GM18861 (cell line): ENCODE data around the gene ACOD1.
A peak's percentile ranks its signal among the peaks of the same experiment; 100 is the strongest.
"Not testable (repeated sequence)": the region's sequence is repeated elsewhere in the genome, so short reads cannot be mapped to it uniquely, and the experiment has no call there.

Experiments used
- ATAC-seq: cut with Tn5 transposase; IDR thresholded peaks from one replicate; pipeline ENCODE4 v1.9.1; 2021; ENCODE audit not compliant: unreplicated experiment

Gene ACOD1

DNA sequence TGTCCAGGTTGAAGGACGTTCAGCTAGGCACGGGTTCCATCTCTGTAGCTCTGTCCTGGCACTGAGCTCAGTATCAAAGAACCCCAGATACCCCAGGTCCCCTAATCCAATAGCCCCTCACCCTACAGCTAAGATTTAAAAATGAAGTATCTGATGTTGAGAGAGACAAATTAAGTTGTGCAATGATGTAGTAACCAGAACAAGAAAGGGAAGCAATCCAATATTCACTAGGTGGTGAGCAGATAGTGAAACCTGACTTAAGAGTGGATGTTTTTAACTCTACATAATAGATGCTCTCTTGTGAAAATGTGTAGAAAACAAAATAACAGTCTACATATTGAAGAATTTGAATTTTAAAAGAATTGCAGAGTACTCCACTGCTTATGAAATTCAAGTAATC, 1.8 kb downstream of the ACOD1 start:
- ATAC-seq, result no peak

DNA sequence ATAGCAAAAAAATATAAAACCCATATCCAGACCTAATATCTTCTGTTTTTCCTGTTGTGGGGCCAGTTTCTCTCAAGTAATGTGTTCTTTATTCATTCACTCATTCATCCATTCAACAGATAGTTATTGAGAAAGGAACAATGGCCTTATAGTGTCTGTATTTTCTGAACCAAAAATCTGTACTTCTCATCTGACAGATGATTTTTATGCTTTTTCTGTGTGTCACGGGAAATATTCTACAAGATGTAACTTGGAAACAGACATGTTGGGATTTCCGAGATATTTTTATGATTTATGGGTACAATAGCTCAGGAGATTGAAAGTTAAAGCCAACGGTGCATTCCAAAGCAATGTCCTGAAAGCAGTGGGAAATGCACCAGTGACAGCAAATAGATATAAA, 5.7 kb downstream of the ACOD1 start:
- ATAC-seq, result no peak

DNA sequence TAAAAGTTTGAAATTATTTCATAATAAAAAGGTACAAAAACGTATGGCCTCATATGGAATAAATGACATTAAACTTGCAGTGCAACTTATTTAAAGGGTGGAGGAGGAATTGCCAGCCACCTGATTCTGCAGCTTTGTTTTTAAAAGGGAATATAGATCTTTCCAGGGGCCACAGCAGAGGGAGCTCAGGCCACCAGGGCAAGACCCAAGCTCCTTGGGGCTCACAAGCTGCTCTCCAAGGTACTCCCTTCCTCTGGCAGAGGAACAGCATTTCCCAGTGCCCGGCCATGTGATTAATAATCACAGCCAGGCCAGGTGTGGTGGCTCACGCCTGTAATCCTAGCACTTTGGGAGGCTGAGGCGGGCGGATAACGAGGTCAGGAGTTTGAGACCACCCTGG, 6.2 kb downstream of the ACOD1 start:
- ATAC-seq, result no peak

DNA sequence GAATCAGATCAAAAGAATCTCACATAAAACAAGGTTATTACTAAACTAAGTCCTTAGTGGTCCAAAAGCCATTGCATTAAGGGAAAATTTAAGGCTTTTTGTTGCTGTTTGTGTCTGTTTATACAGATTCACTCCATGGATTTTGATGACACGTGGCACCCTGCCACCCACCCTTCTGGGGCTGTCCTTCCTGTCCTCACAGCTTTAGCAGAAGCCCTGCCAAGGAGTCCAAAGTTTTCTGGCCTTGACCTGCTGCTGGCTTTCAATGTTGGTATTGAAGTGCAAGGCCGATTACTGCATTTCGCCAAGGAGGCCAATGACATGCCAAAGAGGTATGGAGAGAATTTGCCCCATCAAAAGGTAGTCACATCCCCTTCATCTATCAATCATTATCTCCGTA, 6.9 kb downstream of the ACOD1 start:
- ATAC-seq, result no peak

DNA sequence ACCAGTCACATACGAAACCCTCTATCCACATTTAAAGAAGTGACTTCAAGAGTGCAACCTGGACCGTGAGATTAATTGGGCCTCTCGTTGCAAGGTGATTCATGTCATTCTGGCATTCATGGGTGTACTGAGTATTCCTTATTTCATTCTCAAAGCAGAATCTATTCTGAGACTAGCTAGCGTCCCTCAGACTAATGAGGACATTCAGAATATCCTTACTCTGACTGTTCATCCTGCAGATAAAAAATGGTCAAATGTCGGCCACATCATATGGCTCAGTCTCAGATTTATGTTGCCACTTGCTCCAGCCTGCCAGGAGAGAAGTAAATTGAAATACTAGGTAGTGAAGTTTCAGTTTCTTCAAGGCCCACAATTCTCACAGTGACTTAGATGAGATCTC, 7.3 kb downstream of the ACOD1 start:
- no peak for ATAC-seq

DNA sequence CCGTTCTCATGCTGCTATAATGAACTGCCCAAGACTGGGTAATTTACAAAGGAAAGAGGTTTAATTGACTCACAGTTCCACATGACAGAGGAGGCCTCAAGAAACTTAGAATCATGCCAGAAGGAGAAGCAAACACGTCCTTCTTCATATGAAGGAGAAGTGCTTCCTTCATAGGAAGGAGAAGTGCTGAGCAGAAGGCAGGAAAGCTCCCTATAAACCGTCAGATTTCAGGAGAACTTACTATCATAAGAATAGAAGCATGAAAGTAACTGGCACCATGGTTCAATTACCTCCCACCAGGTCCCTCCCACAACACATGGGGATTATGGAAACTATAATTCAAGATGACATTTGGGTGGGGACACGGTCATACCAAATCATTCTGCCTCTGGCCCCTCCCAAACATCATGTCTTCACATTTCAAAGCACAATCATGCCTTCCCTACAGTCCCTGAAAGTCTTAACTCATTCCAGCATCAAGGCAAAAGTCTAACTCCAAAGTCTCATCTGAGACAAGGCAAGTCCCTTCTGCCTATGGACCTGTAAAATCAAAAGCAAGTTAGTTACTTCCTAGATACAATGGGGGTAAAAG, 10.6 kb downstream of the ACOD1 start:
- ATAC-seq, result no peak

DNA sequence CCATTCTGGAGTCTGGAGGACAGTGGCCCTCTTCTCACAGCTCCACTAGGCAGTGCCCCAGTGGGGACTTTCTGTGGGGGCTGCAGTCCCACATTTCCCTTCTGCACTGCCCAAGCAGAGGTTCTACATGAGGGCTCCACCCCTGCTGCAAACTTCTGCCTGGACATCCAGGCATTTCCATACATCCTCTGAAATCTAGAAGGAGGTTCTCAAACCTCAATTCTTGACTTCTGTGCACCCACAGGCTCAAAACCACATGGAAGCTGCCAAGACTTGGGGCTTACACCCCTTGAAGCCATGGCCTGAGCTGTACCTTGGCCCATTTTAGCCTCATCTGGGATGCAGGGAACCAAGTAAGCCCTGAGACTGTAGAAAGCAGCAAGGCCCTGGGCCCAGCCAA, 11.4 kb downstream of the ACOD1 start:
- not testable (repeated sequence) for ATAC-seq

DNA sequence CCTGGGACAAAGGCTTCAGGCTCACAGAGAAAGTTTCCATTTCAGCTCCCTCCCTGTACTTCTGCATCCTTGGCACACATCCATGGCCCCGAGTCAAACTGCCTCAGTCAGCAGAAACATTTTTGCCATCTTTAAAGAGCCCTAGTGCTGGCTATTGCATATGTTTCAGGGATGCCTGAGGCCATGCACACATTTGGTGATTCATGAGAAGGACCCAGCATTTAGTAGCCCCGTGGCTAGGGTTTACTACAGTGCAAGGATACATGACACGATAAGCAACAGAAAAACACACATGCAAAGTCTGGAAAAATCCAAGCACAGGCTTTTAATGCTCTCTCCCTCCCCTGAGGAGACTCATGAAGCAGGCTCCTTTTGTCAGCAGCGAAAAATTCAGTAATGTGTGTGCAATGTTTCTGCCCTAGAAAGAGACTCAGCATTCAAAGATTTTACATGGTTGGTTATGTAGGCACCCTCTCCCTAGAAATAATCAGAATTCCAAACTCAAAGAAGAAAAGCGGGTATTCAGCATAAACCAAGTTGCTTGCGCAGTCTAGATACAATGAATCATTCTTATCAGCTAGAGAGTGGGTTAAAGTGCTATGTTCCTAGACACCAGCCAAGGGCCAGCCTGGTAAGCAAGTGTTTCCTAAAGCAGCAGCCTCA, 17.6 kb downstream of the ACOD1 start:
- no peak for ATAC-seq

DNA sequence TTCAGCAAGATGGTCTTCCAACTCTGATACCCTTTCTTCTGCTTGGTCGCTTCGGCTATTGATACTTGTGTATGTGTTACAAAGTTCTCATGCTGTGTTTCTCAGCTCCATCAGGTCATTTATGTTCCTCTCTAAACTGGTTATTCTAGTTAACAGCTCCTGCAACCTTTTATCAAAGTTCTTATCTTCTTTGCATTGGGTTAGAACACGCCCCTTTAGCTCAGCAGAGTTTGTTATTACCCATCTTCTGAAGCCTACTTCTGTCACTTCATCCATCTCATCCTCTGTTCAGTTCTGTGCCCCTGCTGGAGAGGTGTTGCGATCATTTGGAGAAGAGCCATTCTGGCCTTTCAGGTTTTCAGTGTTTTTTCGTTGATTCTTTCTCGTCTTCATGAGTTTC, 18.7 kb downstream of the ACOD1 start:
- no peak for ATAC-seq

DNA sequence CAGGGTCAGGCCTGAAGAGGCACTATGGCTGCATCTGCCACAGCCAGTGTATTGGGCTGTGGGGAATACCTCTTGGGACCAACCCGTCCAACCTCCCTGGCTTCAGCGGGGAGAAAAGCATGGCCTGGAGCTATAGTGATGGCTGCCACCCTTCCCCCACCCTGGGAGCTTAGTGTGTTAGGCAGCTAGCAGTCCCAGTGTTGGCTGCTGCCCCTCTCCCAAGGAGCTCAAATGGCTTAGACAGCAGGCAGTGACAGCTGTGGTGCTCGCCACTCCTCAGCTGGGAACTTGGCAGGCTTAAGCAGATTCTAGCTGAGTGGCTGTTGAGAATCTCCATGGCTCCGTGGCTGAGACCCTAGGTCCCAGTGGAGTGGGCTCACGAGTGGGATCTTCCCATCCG, 19.7 kb downstream of the ACOD1 start:
- no peak for ATAC-seq

DNA sequence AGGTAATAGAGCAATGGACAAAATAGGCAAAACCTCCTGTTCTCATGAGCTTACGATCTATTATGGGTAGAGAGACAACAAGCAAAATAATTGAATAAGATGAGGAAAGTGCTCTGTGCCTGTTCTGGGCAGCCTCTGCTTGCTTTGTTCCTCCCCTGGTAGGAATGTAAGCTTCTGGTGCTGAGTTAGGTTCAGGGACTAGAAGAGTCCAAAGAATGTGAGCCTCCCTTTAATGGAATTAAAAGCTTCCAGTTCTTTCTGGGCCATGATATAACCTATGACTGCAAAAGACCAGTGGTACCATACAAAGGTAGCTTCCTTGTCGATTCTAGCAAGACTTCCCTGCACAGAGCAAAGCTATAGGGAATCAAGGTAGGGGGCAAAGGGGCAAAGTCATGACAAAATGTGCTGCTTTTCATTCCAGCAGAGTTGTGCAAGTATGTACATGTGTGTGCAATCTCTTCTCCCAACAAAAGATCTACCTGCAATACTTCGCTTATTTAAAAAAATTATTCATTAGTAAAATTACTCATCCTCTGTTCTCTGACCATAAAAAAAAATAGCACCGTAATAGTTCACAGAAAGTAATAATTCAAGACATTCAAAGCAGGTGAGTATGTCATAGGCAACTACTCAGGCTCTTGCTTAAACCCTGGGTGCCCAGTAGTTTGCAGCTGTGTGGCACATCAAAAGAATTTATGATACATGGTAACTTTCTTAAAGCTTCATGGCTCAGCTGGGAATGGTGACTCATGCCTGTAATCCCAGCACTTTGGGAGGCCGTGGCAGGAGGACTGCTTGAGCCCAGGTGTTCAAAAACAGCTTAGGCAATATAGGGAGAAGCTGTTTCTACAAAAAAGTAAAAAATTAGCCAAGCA, 21.4 kb downstream of the ACOD1 start:
- no peak for ATAC-seq

DNA sequence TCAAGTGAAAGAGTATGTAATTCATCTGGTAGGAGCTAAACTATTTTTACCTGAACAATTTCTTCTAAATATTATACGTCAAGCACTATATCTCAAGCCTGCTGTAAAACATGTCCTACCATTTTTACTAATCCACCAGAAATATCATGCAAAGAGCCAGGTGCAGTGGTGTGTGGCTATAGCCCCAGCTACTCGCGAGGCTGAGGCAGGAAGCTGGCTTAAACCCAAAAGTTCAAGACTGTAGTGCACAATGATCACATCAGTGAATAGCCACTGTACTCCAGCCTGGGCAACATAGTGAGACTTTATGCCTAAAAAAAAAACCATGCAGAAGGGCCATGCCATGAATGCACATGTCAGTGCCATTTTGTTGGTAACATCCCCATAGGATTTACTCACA, 22.9 kb downstream of the ACOD1 start:
- peak; percentile 71 for ATAC-seq

DNA sequence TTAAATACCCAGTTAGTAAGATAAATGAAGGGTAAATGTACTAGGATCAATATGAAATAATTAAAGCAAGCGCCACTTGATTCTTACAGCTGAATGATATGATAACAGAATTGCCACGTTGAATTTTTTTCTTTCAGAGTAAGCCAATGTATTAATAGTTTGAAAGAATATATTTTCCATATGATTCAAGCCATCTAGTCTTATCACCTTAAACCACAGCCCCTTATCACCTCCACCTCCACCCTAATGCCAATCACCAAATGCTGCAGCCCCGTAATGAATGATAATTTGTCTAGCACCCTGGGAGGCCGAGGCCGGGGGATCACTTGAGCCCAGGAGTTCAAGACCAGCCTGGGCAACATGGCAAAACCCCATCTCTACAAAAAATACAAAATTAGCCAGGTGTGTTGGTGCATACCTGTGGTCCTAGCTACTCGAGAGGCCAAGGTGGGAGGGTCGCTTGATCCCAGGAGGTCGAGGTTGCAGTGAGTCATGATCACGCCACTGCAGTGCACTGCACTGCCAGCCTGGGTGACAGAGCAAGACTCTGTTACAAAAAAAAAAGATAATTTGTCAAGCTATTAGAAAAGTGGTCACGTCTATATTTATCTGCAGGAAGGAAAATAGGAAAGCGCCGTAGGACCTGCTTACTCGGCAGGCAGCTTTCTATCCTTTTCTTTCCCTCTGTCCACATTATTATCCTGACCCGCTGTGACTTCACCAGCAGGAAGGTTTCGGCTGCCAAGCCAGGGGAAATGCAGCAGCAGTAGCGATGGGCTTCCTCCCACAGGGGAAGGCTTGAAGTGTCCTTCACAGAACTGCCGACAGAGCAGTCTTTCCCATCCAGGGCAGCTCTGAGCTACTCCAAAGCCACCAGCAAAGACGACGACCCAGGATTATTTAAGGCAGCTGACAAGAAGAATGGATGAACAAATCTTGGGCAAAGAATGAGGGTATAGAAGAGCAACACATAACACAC, 23.8 kb downstream of the ACOD1 start:
- no peak for ATAC-seq

DNA sequence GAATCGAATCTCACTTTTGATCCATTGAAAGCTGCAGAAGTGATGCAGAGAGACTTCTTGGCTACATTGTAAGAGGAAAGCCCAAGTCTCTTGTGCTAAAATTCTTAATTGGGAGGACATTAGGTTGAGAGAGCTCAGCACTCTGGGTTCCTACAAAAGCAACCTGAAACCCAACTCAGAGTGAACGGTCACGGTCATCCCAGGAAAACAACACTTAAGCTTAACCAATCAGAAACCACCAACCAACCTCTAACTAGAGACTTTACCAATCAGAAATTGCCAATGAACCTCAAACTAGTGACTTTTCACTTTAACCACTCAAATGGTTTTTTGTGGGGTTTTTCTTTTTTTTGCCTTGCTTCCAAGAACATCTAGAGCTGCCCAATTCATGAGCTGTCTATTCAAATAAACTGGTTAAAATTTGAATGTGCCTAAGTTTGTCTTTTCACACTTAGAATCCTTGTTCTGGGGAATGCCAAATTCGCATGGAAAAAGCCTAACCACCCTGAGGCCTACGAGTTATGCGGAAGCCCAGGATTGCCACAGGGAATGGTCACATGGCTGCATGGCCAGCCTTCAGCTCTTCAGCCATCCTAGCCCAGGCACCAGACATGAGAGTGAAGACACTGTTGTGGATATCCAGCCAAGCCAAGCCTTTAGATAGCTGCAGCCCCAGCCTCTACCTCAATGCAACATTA, 25.8 kb downstream of the ACOD1 start:
- no peak for ATAC-seq

DNA sequence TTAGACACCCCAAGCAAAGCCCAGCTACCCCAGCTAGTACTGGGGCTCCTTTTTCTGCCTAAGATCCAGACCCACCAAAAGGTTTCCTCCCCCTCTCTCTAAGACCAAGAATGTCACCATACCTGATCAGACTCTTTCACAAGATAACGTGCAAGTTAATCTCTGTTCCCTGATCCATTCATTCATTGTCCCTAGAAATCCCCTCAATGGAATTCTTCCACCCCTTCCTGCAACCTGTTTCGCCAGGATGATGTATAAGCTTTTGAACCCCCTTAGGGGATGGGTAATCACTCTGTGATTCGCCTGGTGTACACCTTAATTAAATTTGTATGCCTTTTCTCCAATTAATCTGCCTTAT, 26.3 kb downstream of the ACOD1 start:
- ATAC-seq, result no peak

DNA sequence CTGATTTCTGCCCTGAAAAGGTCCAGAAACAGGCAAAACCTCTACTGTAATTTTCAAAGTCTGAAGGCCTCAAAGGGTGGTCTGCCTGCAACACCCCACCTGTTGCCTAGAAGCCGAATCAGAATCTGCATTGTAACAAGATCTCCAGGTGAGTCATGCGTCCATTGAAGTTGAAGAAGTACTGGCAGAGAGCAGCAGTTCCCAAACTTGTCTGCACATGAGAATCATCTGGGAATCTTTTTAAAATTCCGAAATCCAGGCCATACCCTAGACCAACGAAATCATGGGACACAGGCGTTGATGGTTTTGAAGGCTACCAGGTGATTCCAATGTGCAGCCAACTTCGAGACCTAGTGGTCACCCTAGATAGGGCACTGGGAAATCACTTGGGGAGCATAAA, 27.6 kb downstream of the ACOD1 start:
- ATAC-seq, result no peak

DNA sequence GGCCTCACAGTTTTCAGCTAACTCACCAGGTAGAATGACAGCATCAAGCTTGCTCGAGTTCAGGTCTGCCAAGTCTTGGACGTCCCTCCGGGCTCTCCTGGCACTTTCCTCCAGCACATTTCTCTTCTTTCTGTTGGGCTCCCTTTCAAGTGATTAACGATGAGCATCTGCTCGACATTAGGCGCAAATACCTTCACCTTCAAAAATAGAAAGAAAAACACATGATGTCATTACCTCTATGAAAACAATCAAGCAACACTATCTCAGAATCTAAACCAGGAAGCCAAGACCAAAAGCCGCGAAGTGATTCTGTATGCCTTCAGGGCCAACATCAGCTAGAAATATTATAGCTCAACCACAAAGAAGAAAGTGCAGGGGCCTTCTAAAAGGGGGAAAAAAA, 28.2 kb downstream of the ACOD1 start:
- no peak for ATAC-seq

DNA sequence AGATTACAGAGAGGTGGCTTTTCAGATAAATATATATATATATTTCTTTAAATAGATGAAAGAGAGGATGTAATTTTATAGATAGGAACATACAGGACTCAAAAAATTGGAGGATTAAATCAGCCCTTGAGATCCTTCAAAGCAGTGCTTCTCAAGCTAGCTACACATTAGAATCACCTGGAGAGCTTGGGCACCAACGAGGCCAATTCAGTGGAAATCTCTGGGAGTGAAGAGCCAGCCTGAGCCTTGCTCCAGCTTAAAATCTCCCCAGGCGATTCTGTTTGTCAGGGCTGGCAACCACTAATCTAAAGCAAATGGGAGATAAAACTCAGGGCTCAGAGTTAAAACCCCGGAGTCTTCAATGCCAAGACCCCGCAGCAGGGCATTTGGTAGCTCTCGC, 28.6 kb downstream of the ACOD1 start:
- ATAC-seq, result no peak

DNA sequence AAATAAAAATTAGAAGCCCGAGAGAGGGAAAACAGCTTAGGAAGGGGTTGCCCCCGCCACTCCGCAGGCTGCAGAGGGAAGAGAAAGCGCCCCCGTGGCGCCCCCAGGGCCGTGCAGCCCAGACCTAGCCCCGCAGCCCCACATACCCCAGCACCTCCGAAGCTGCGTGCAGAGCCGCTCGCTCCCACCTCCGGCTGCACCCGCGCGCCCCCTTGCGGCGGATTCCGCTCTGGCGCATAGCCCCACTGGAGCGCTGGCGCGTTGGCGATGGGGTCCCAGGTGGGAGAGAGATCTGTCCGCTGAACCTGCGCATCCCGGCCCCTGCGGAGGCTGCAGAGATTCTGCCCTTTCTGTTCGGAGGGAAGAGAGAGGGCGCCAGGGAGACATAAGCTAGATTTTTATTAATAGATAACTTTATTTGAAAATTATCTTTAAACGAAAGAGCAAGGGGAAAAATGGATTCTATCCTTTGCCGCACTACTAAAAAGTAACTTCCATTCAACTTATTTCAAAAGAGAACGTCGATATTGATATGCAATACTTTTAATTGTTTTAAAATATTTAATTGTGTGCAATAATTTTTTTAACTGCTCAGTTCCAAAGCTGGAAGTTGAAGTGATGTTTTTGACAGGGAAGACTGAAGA, 31.9 kb downstream of the ACOD1 start:
- peak; percentile 99 for ATAC-seq

DNA sequence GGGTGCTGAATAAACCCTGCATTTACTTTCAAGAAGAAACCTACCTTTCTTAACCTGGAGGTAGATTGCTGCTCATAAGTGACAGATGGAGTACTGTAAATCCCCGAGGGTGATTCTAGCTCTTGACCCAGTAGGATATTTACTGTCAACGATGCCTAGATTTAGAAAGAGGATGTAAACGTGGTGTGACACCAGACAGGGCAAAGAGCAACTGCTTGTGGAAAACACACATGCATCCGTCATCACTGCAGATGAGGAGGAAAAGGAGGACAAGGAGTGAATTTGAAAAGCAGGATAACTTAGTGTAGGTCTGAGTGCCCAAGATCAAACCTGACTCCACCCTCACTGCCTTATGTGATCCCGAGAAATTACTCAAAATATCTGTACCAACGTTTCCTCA, 33.8 kb downstream of the ACOD1 start:
- no peak for ATAC-seq
